Activated T-helper 2 cell treated with anti-CD3 and anti-CD28 coated beads, Interferon-gamma antibody, Interleukin-2, Interleukin-4, amounts not matched to agents 10 μg/mL and 5 μg/mL and 100 μg/mL, durations not matched to agents 14 hours and 24 hours and 36 hours (primary cell): ENCODE results near the gene SULF2. TPM values are rescaled to one million over a fixed set of nuclear protein-coding genes. Genes with fewer than 3 reads are reported as not detected.

ENCODE experiments used
- DNase-seq: peaks from one replicate; pipeline ENCODE4 v3.0.0; 2021; ENCODE audit warnings: low spot score
- H3K27ac Mint-ChIP-seq: one replicate; pipeline ENCODE4 v1.8.0; 2021; ENCODE audit warnings: mixed read lengths
- H3K27me3 Mint-ChIP-seq: one replicate; pipeline ENCODE4 v1.8.0; 2021; ENCODE audit warnings: low read depth, mixed read lengths
- H3K36me3 Mint-ChIP-seq: one replicate; pipeline ENCODE4 v1.8.0; 2021; ENCODE audit warnings: low read depth, mixed read lengths
- H3K4me1 Mint-ChIP-seq: one replicate; pipeline ENCODE4 v1.8.0; 2021; ENCODE audit warnings: low read depth, mixed read lengths
- H3K4me3 Mint-ChIP-seq: one replicate; pipeline ENCODE4 v1.8.0; 2021; ENCODE audit warnings: low read depth, mild to moderate bottlenecking, moderate library complexity, mixed read lengths
- H3K9me3 Mint-ChIP-seq: one replicate; pipeline ENCODE4 v1.8.0; 2021; ENCODE audit warnings: mixed read lengths
- intact Hi-C: fragments of 100-400 bp; cut with micrococcal nuclease; formaldehyde crosslinking; loops from one replicate; pipeline ENCODE4 v1.15.1; 2023
- total RNA-seq: library from RNA; stranded (reverse); gene quantifications from 2 replicates; pipeline ENCODE4 v1.2.3, GENCODE V29; 2022

The SULF2 gene
- total RNA-seq, 1 donor from 2014 or later, result 0.48 TPM

DNA sequence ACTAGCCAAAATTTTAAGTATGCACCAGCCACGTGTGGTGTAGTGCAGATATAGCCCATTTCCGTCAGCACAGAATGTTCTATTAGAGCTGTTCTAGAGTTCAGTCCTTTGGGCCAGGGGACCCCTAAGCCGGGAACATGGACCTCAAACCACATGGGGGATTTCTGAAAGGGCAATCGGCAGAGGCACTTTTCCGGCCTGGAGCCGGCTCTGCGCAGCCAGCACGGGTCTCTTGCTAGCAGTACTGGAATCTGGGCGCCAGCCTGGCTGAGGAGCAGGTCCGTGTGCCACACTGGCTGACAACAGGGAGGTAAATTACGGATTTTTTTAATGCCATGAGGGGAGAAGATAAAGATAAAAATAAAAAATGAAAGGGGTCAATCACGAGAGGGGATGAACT, 120.5 kb downstream of the SULF2 start:
- Mint-ChIP-seq H3K4me3 (no peak overlapping the region), H3K9me3 (no peaks in the 10 kb centered on the region), H3K27ac (no peak overlapping the region), H3K4me1 (peaks cover 8% of the 10 kb centered on the region), H3K36me3 (peaks cover 15% of the 10 kb centered on the region), H3K27me3 (no peaks in the 10 kb centered on the region)
- intact Hi-C loops, result loop anchor here (5.0 kb wide), 1 partner anchor 958 kb away; no protein-coding TSS in a partner anchor
- DNase-seq, result no peak

DNA sequence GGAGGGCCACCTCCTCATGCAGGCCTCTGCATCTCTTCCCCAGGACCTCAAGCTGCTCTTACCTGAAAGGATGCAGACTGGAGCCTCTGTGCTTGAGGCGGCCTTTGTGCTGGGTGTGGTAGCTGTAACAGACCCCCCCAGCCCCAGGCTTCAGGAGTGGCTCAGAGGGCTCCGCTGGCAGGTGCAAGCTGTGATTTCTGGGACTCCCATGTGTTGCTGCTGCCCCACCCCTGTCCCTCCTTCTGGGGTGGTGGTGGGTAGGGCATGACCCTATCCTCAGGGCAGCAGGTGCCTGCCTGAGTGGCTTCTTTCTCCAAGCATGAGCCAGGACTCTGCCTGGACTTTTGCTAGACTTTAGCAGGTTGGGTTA, 121.2 kb downstream of the SULF2 start:
- intact Hi-C loops, result loop anchor here (5.0 kb wide), 1 partner anchor 958 kb away; no protein-coding TSS in a partner anchor
- Mint-ChIP-seq H3K4me3 (no peak overlapping the region), H3K27ac (peak overlapping the region; percentile 11)

DNA sequence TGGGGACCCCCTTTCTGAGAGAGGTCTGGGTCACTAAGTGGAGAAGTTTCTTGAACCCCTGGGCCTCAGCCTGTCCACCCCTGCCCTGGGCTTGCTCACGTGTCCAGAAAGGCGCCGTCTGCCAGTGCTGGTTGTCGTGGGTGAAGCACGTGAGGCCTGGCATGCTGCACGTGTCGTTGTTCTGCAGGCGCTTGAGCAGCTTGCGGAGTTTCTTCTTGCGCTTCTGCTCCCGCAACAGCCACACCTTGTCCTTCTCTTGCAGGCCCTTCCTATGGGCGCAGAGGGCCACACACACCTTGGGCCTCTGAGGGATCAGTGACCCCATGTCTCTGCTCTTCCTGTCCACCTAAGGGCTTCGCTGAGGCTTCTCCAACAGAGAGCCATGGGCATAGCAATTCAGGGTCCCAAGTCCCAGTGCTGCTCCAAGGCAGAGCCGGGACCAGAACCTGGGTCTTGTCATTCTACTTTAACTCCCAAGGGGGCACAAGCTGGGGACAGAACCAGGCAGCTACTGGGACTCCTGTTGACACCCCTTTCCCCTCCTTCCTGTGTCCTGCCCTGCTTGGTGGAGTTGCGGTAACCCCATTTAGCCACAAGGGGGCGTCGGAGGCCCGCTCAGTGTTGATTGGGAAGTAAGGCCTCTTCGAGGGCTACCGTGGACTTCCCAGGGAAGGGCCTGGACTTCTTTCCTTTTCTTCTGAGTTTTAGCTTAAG, 121.8 kb downstream of the SULF2 start:
- no peak overlapping the region for H3K4me3 Mint-ChIP-seq

More for the DNA sequence above, 121.2 kb downstream of the SULF2 start:
- H3K9me3 Mint-ChIP-seq, result no peaks in the 10 kb centered on the region
- H3K4me1 Mint-ChIP-seq, result peaks cover 13% of the 10 kb centered on the region
- DNase-seq, result no peak
- peaks cover 19% of the 10 kb centered on the region for H3K36me3 Mint-ChIP-seq
- H3K27me3 Mint-ChIP-seq, result no peaks in the 10 kb centered on the region

DNA sequence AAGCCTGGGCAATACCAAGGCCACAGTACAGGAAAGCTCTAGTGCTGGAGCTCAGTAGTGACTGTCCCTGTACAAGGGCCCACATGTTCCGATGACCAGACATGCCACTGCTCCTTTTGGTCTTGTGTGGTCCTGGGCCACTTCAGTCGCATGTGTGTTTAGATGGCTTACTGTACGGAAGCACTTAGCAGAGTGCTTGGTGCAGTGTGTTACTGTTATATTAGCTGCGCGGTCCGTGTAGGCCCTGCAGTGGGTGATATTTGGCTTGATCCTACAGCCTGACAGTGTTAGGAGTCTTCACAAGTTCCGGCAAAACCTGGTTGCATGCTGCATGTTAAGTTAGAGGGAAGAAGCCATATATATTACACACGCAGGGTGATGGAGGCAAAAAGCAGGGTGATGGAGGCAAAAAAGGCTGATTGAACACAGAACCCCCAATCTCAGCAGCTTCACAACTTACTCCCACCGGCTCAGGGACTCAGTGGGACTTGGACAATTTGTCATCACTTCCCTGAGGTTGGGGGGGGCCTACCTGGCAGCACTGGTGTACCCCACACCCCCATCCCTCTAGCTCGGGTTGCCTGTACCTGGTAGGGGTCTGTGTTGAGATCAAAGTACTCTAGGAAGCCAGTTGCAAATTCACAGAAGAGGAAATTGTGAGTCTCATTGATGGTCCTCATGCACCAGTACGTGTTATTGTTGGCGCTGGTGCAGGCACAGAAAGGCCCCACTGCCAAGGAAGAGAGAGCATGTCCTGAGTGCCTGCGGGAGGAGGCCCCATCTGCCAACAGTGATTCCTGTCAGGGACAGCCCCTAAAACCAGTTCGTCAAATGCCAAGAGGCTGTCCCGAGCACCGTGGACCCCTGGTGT, 122.6 kb downstream of the SULF2 start:
- Mint-ChIP-seq H3K36me3 (peaks cover 27% of the 10 kb centered on the region), H3K9me3 (no peaks in the 10 kb centered on the region), H3K27ac (no peak overlapping the region), H3K4me1 (peaks cover 13% of the 10 kb centered on the region), H3K27me3 (no peaks in the 10 kb centered on the region), H3K4me3 (no peak overlapping the region)
- DNase-seq, result no peak
- intact Hi-C loops, result loop anchor here (5.0 kb wide), 1 partner anchor 960 kb away; no protein-coding TSS in a partner anchor

More for the DNA sequence above, 121.8 kb downstream of the SULF2 start:
- peaks cover 13% of the 10 kb centered on the region for H3K4me1 Mint-ChIP-seq
- intact Hi-C loops, result loop anchor here (5.0 kb wide), 1 partner anchor 959 kb away; no protein-coding TSS in a partner anchor
- no peaks in the 10 kb centered on the region for H3K9me3 Mint-ChIP-seq
- H3K27ac Mint-ChIP-seq, result peak overlapping the region; percentile 11
- DNase-seq, result peak; percentile 64
- no peaks in the 10 kb centered on the region for H3K27me3 Mint-ChIP-seq
- peaks cover 20% of the 10 kb centered on the region for H3K36me3 Mint-ChIP-seq

DNA sequence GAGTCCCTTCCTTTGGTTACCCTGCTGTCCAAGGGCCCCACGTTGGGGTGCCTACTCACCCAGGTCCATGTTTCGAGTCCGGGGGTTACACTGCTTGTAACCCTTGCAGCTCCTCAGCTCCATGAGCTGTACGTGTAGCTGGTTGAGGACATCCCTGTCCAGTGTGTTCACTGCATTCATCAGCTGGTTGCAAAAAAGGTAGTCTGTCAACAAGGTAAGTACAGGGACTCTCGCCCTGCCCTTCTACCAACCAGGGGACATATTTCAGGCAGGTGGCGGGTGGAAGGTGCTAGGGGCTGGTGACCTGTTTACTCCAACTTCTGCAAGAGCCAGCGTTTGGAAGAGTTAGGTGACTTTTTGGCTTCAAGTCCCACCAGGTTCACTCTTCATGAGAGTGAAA, 123.6 kb downstream of the SULF2 start:
- intact Hi-C loops, result loop anchor here (5.0 kb wide), 1 partner anchor 961 kb away; no protein-coding TSS in a partner anchor
- H3K27ac Mint-ChIP-seq, result no peak overlapping the region
- no peaks in the 10 kb centered on the region for H3K27me3 Mint-ChIP-seq

DNA sequence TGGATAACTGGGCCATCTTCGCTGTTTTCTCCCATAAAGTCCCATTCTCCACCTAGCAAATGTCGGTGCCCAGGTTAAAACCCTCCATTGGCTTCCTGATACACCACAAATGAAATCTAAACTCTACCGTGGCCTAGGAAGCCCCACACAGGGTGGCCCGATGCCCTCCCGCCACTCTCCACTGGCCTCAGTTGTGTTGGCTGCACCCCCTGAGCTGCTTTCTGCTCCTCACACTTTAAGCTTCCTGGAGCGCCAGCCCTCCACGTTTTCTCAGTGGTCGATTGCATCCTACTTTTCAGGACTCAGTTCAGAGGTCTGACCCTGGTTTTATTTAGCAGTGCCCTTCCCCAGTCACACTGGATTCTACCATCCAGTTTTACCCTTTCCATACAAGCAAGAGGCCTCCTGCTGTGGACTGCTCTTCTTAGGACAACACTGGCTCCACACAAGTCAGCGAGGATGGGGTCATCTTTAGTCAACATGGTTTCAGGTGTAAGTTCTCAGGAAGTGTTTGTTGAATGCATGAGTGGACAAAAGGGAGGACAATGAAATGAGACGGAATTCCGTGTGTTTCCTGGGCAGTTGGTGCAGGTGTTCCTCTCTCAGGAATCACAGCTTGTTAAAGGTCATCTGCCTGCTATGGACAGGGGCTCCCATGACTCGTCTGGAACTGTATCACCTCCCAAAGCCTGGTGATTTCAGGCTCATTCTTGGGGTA, 124.1 kb downstream of the SULF2 start:
- Mint-ChIP-seq H3K4me1 (peaks cover 13% of the 10 kb centered on the region), H3K9me3 (no peaks in the 10 kb centered on the region), H3K36me3 (peaks cover 41% of the 10 kb centered on the region), H3K27ac (no peak overlapping the region), H3K27me3 (no peaks in the 10 kb centered on the region), H3K4me3 (no peak overlapping the region)
- no peak for DNase-seq
- intact Hi-C loops, result loop anchor here (5.0 kb wide), 1 partner anchor 961 kb away; no protein-coding TSS in a partner anchor

More for the DNA sequence above, 123.6 kb downstream of the SULF2 start:
- H3K36me3 Mint-ChIP-seq, result peaks cover 35% of the 10 kb centered on the region
- H3K4me3 Mint-ChIP-seq, result no peak overlapping the region
- no peak for DNase-seq
- H3K4me1 Mint-ChIP-seq, result peaks cover 13% of the 10 kb centered on the region
- H3K9me3 Mint-ChIP-seq, result no peaks in the 10 kb centered on the region

DNA sequence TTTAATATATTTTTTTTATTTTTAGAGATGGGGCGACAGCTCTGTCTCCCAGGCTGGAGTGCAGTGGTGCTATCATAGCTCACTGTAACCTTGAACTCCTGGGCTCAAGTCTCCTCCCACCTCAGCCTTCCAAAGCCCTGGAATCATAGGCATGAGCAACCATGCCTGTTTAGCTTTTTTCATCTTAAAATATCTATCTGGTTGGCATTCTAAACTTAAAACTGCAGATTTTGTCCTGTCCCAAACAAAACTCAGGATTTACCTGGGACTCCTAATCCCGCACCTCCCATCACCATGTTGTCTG, 124.7 kb downstream of the SULF2 start:
- Mint-ChIP-seq H3K36me3 (peaks cover 45% of the 10 kb centered on the region), H3K4me3 (no peak overlapping the region), H3K27ac (no peak overlapping the region), H3K4me1 (peaks cover 13% of the 10 kb centered on the region), H3K9me3 (no peaks in the 10 kb centered on the region), H3K27me3 (no peaks in the 10 kb centered on the region)
- intact Hi-C loops, result loop anchor here (5.0 kb wide), 1 partner anchor 962 kb away; no protein-coding TSS in a partner anchor
- no peak for DNase-seq

DNA sequence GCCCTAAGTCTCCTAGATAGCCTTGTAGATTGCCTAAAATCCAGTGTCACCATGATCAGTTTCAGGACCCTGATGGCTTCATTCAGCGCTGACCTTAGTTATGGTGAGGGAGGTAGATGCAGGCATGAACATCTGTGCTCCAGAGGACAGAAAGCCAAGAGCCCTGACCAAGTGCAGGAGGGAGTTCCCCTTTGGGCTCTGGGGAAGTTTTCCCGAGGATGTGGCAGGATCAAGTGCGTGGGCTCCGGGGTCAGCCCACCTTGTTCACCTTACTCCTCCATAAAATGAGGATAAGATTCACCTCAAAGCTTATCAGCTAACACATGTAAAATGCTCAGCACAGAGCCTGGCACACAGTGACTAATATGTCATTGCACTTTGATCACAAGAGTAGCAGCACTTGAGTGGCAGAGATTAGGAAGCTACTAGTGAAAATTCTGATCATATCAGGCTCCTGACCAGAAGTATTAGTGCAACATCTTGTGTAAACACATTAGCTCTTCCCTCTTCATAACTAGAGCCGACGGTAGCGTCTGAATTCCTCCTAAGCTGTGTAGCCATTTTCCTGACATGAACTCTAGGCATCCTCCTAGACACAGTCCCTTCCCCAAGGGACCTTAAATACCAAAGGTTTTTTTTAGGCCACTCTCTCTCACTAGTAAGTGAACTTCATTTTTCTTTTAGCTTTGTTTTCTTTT, 125.2 kb downstream of the SULF2 start:
- Mint-ChIP-seq H3K27me3 (no peaks in the 10 kb centered on the region), H3K4me1 (peaks cover 13% of the 10 kb centered on the region), H3K4me3 (no peak overlapping the region), H3K27ac (no peak overlapping the region), H3K9me3 (no peaks in the 10 kb centered on the region), H3K36me3 (peaks cover 50% of the 10 kb centered on the region)
- intact Hi-C loops, result loop anchor here (5.0 kb wide), 1 partner anchor 962 kb away; no protein-coding TSS in a partner anchor
- DNase-seq, result no peak

DNA sequence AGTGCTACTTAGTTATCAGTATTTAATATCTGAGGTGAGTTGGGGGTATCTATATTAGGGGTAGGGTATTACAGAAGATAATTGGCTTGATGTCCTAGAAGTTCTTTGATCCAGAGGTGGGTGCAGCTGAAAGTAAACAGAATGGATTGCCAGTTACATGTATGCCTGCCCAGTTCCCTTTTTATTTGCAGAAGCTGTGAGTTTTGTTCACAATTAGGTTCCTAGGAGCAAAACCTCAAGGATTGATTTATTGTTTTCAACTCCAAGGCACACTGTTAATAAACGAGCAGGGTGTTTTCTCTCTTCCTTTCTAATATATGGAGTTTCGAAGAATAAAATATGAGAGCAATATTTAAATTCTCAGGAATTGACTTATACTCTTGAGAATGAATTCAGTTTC, 129.0 kb downstream of the SULF2 start:
- peaks cover 78% of the 10 kb centered on the region for H3K36me3 Mint-ChIP-seq
- no peaks in the 10 kb centered on the region for H3K9me3 Mint-ChIP-seq
- no peaks in the 10 kb centered on the region for H3K27me3 Mint-ChIP-seq
- H3K4me1 Mint-ChIP-seq, result peaks cover 9% of the 10 kb centered on the region
- no peak overlapping the region for H3K27ac Mint-ChIP-seq
- DNase-seq, result no peak
- no peak overlapping the region for H3K4me3 Mint-ChIP-seq
- intact Hi-C loops, result no loop called here

DNA sequence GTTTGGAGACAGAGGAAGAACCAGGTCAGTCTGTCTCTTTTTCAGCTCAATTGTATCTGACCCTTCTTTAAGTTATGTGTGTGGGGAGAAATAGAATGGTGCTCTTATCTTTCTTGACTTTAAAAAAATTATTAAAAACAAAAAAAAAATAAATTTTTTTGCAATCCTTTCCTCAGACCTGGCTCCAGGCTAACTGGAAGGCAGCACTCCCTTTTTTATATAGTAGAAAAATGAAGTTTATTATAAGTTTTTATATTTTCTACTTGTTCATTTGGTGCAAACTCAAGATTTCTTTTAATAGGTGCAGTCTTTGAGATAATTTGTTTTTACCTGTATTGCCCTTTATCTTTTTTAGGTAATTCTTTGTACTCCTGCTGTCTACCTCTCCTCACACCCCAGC, 129.6 kb downstream of the SULF2 start:
- Mint-ChIP-seq H3K4me3 (no peak overlapping the region), H3K36me3 (peaks cover 77% of the 10 kb centered on the region), H3K27me3 (no peaks in the 10 kb centered on the region), H3K27ac (no peak overlapping the region), H3K4me1 (peaks cover 6% of the 10 kb centered on the region), H3K9me3 (no peaks in the 10 kb centered on the region)
- intact Hi-C loops, result no loop called here
- DNase-seq, result no peak

DNA sequence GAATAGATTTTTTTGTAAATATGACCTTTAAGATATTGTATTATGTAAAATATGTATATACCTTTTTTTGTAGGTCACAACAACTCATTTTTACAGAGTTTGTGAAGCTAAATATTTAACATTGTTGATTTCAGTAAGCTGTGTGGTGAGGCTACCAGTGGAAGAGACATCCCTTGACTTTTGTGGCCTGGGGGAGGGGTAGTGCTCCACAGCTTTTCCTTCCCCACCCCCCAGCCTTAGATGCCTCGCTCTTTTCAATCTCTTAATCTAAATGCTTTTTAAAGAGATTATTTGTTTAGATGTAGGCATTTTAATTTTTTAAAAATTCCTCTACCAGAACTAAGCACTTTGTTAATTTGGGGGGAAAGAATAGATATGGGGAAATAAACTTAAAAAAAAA, 130.9 kb downstream of the SULF2 start:
- H3K36me3 Mint-ChIP-seq, result peaks cover 74% of the 10 kb centered on the region

DNA sequence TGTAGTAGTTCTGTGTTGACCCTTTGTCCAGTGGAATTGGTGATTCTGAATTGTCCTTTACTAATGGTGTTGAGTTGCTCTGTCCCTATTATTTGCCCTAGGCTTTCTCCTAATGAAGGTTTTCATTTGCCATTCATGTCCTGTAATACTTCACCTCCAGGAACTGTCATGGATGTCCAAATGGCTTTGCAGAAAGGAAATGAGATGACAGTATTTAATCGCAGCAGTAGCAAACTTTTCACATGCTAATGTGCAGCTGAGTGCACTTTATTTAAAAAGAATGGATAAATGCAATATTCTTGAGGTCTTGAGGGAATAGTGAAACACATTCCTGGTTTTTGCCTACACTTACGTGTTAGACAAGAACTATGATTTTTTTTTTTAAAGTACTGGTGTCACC, 131.4 kb downstream of the SULF2 start:
- H3K27ac Mint-ChIP-seq, result no peak overlapping the region
- peaks cover 78% of the 10 kb centered on the region for H3K36me3 Mint-ChIP-seq

More for the DNA sequence above, 130.9 kb downstream of the SULF2 start:
- intact Hi-C loops, result no loop called here
- peaks cover 2% of the 10 kb centered on the region for H3K4me1 Mint-ChIP-seq
- H3K27me3 Mint-ChIP-seq, result no peaks in the 10 kb centered on the region
- H3K27ac Mint-ChIP-seq, result no peak overlapping the region
- H3K4me3 Mint-ChIP-seq, result no peak overlapping the region
- no peaks in the 10 kb centered on the region for H3K9me3 Mint-ChIP-seq
- no peak for DNase-seq

More for the DNA sequence above, 131.4 kb downstream of the SULF2 start:
- Mint-ChIP-seq H3K4me3 (no peak overlapping the region), H3K9me3 (no peaks in the 10 kb centered on the region), H3K27me3 (no peaks in the 10 kb centered on the region), H3K4me1 (no peaks in the 10 kb centered on the region)
- DNase-seq, result no peak
- intact Hi-C loops, result no loop called here
